LNCAP (cell line): Measurements from ENCODE around the gene CACNG3.

Experiments used
- CTCF ChIP-seq: fragments of 450-650 bp; IDR thresholded peaks from 2 replicates; pipeline ENCODE4 v1.5.1; 2017; ENCODE audit warnings: mild to moderate bottlenecking

The CACNG3 gene

GRCh38 chr16:24381470-24382118 lies 125.5 kb downstream of the CACNG3 start:
- no peak for TF ChIP-seq CTCF

GRCh38 chr16:24382762-24383407 lies 126.8 kb downstream of the CACNG3 start:
- no peak for TF ChIP-seq CTCF

GRCh38 chr16:24394341-24394740 lies 138.2 kb downstream of the CACNG3 start:
- TF ChIP-seq CTCF = no peak

- TF ChIP-seq CTCF = no peak
These were observed 140.5 kb downstream of the CACNG3 start for GRCh38 chr16:24396350-24397271.

GRCh38 chr16:24409045-24409444 lies 152.9 kb downstream of the CACNG3 start:
- TF ChIP-seq CTCF = peak; percentile 35; the same call in 1 of the 2 replicates
